Fibroblast of villous mesenchyme (primary cell): ENCODE data around the gene NEK6. TPM values are rescaled to one million over a fixed set of nuclear protein-coding genes. Genes with fewer than 3 reads are reported as not detected.

Experiments used
- DNase-seq: peaks from one replicate; pipeline ENCODE4 v3.0.0-alpha.2; 2010; ENCODE audit warnings: low read depth
- H3K4me3 ChIP-seq: 2 replicates; pipeline ENCODE4 v1.5.1; 2011; ENCODE audit warnings: low read depth, mild to moderate bottlenecking, low read length
- CTCF ChIP-seq: IDR thresholded peaks from 2 replicates; pipeline ENCODE4 v1.5.1; 2012; ENCODE audit warnings: low read depth, mild to moderate bottlenecking, low read length; ENCODE audit not compliant: insufficient read depth
- total RNA-seq: library from RNA; depleted of rRNA; stranded (reverse); fragments of >200 nt; gene quantifications from 2 replicates; pipeline ENCODE4 v1.2.3, GENCODE V29; 2012

The NEK6 gene
- total RNA-seq, 1 donor, result 41.9 TPM

GRCh38 chr9:124342776-124343485 lies 85.2 kb downstream of the NEK6 start:
- H3K4me3 ChIP-seq, result no peak overlapping the region
- TF ChIP-seq CTCF, result no peak
- peak; percentile 86 for DNase-seq

GRCh38 chr9:124343533-124344290 lies 86.0 kb downstream of the NEK6 start:
- H3K4me3 ChIP-seq, result no peak overlapping the region
- no peak for TF ChIP-seq CTCF
- no peak for DNase-seq

GRCh38 chr9:124344291-124345050 lies 86.7 kb downstream of the NEK6 start:
- no peak overlapping the region for H3K4me3 ChIP-seq
- no peak for DNase-seq
- no peak for TF ChIP-seq CTCF

GRCh38 chr9:124345063-124345462 lies 87.3 kb downstream of the NEK6 start:
- no peak overlapping the region for H3K4me3 ChIP-seq
- TF ChIP-seq CTCF, result no peak
- DNase-seq, result no peak

GRCh38 chr9:124345751-124346281 lies 88.1 kb downstream of the NEK6 start:
- no peak for TF ChIP-seq CTCF
- H3K4me3 ChIP-seq, result no peak overlapping the region
- DNase-seq, result no peak

GRCh38 chr9:124346347-124347163 lies 88.8 kb downstream of the NEK6 start:
- no peak for TF ChIP-seq CTCF
- DNase-seq, result no peak
- no peak overlapping the region for H3K4me3 ChIP-seq
